Endometrium (tissue), 2 donors: Measurements from ENCODE around the gene IMP4.

Experiments
- FAIRE-seq: peaks from 2 replicates; lab custom pipeline; 2012; peaks lifted over from hg19 to GRCh38; lab: Jason Lieb, UNC
- donor health status: control.
- donor health status: control.

The IMP4 gene

DNA sequence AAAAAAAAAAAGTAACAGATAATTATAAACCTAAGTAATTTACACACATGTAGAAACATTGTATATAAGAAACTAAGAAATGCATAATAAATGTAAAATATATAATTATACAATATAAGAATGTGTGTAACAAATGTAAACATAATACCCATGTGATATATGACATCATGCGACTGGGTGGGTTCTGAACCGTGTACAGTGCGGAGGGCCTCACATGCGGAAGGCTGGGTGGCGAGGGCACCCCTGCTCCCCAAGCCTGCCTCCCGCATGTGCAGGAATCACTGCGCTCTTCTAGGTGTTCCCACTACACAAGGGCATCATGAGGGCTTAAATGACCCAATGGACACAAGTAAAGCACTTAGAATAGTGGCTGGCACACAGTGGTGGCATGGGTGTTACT lies 15.2 kb downstream of the IMP4 start:
- no peak for FAIRE-seq

DNA sequence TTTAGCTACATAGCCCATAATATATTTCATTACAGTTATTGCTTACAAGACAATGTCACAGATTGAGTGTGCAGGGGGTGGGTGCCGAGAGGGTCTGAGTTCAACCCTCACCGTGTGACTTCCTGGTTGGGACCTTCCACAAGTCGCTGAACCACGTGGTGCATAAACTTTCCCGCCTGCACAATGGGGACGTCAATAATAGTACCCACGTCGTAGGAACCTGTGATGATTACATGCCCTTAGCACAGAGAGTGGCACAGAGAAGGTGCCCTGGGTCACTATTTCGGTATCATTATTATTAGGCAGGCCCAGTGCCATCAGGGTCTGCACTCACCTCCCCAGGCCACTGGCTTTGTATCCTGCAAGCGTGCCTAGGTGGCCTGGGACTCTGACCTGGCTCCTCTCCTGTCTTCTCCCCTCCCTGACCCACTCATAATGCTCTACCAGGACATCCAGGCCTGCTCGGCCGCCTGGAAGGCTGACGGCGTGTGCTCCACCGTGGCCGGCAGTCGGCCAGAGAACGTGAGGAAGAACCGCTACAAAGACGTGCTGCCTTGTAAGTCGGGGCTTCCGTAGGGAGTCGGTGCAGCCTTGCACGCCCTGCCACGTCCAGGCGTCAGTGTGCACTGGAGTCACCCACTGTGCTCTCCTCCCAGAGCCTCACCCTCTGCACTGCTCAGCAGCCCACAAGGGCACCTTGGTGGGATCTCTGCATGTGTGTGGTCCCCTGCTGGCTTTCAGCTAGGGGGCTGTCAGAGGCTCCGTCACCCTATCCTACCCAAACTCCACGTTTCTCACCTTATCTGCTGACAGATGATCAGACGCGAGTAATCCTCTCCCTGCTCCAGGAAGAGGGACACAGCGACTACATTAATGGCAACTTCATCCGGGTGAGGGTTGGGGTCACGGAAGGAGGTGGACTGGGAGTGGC lies 16.0 kb downstream of the IMP4 start:
- no peak for FAIRE-seq

DNA sequence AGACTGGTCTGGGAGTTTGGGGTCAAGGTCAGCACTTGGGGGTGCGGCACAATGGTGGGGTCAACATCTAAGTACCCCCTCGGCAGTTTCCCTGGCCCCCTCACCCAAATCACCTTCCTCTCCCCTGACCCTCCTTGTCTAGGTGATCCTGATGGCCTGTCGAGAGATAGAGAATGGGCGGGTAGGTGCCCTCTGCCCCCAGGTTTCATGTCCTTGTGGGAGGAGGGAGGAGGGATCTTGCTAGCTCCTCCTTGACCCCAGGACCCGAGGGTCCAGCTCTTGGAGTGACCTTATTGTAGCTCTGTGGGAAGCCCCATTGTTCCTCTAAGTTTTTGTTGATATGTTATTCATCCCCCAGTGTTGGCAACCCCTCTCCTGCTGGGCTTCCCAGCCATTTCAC lies 16.8 kb downstream of the IMP4 start:
- no peak for FAIRE-seq

DNA sequence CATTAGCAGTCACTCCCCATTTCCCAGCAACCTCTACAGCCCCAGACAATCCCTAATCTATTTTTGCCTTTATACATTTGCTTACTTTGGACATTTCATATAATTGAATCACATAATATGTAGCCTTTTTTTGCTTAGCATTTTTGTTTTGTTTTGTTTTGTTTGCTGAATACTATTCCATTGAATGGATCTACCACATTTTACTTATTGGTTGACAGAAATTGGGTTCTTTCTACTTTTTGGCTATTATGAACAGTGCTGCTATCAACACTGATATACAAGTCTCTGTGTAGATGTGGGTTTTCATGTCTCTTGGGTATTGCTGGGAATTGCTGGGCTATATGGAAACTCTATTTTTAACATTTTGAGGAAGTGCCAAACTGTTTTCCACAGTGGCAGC lies 20.8 kb downstream of the IMP4 start:
- FAIRE-seq: no peak

DNA sequence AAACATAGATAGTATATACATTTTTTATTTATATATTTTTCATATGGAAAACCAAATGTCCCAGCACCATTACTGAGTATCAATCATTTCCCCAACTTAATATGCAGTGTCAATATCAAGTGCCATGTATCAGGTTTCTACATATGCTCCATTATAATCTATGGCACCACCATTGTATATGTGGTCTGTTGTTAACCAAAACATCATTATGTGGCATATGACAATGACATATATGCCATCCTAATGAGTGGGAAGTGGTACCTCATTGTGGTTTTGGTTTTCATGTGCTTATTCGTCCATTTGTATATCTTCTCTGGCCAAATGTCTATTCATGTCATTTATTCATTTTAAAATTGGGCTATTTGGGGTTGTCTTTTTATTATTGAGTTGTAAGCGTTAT lies 22.4 kb downstream of the IMP4 start:
- FAIRE-seq: no peak

DNA sequence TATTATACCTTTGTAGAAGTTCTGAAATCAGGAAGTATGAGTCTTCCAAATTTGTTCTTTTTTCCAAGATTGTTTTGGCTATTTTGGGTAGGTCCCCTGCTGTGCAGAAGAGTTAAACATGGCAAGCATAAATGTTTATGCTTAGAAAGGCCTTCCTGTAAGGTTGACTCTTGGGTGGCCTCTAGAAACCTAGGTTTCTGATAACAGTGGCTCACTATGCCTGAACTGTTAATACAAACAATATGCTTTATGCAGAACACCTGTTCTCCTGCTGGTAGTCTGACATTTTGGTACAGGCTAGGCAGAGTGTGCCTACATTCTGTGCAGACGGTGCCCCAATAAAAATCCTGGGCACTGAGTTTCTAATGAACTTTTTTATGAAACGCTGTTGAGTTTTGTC lies 23.3 kb downstream of the IMP4 start:
- no peak for FAIRE-seq

DNA sequence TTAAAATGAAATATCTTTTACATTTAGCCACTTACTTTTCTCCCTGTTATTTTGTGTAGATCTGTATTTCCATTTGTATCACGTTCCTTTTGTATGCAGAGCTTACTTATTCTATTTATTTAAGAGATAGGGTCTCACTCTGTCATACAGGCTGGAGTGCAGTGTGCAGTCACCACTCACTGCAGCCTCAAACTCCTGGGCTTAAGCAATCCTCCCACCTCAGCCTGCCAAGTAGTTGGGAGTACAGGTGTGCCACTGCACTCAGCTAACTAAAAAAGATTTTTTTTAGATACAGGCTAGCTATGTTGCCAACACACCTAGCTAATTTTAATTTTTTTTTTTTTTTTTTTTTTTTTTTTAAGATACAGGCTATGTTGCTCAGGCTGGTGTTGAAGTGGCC lies 24.0 kb downstream of the IMP4 start:
- no peak for FAIRE-seq

DNA sequence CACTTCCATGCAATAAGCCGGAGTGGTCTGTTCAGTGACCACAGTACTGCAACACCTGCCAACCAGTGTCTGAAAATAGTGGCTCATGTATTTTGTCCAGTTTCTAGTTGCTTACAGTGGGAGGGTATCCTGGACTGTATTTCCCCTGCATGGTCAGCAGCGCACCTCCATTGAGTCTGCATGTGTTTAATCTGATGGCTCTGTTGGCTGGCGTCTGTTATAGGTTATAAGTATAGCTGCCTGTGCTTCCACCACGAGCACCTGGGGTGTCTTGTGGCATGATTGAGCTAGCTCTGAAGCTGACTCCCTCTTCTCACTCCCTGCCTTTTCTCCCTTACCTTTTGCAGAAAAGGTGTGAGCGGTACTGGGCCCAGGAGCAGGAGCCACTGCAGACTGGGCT lies 26.1 kb downstream of the IMP4 start:
- FAIRE-seq: no peak

DNA sequence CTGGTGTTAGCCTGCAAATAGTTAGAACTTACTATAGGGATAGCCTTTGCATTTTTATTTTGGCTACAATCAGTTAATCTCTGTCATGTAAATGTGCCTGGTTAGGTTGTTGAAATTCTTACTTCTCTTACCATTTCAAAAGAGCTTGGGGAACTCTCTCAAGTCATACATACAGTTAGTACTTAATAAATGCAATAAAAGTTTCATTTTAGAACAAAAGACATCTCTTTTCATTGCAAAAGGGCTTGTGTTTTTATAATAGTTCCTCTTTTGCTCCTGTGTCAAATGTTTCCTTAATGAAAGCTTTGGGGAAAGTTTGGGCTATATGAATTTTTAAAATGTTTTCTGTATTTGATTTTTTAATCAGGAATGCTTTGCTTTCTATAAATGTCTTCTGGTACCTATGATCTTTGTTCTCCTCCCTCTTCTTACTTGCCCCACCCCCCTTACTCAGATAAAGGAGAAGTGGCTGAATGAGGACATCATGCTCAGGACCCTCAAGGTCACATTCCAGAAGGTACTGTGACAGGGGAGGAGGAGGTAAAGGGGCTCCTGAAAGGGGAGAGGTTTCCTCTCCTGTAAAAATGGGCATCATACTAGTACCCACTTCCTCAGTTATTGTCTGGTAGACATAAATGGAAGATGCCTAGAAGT lies 26.7 kb downstream of the IMP4 start:
- FAIRE-seq: no peak

DNA sequence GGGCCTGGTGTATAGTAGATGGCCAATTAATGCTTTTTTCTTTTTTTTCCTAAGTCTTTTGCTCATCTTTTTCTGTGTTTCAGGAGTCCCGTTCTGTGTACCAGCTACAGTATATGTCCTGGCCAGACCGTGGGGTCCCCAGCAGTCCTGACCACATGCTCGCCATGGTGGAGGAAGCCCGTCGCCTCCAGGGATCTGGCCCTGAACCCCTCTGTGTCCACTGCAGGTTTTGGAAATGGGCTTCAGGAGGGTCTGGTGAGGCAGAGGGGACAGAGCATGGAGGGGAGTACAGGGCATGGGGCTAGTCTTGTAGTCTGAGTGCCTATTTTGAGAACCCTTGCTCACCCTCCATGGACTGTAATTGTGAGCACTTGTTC lies 27.3 kb downstream of the IMP4 start:
- FAIRE-seq: no peak

DNA sequence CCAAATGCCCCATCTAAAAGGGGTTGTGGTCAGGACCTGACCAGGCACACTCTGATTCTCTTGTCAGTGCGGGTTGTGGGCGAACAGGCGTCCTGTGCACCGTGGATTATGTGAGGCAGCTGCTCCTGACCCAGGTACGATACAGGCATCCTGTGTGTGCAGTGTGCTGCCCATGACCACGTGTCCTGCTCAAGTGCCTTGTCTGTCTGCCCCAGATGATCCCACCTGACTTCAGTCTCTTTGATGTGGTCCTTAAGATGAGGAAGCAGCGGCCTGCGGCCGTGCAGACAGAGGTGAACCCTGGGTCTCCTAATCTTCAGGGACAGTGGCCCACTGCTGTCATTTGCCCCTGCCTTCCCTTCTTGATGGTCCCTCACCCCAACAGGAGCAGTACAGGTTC lies 27.8 kb downstream of the IMP4 start:
- FAIRE-seq: no peak

DNA sequence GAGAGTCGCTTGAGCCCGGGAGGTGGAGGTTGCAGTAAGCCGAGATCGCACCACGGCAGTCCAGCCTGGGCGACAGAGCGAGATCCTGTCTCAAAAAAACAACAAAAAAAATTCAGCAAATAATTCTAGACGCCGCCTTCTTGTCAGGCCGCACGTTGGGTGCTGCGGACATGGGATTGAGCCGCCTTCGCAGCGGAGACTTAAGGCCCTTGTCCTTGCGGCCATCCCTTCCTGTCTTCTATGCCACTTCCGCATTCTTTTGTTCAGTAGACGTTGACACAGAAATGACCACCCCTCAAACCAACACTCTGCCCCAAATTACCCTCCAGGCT lies 29.0 kb downstream of the IMP4 start:
- no peak for FAIRE-seq

DNA sequence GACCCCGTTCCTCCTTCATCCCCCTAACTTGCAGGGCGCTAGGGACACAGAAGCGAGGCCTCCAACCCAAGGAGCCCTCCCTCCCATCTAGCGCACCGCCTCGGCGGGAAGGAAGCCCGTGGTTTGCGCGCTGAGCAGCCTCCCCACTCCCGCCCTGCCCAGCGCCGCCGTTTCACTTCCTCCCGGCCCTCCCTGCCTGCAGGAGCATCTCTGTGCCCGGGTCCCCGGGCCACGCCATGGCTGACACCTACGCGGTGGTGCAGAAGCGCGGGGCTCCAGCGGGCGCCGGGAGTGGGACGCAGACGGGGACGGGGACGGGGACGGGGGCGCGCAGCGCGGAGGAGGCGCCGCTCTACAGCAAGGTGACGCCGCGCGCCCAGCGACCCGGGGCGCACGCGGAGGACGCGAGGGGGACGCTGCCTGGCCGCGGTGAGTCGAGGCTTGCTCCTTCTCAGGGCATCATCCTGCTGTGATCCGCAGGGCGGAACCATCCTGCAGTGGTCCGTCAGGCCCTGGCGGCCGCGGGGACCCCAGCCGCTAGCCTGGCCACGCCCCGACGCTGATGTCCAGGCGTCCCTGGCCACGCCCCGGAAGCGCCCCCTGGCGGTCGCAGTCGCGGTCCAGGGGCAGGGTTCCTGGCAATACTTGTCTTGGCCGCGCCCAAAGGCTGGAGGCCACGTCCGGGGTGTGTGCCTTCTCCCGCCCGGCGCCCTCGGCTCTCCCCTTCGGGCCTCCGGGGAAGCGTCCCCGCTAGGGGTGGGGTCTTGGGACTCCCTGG lies 29.5 kb downstream of the IMP4 start:
- no peak for FAIRE-seq

DNA sequence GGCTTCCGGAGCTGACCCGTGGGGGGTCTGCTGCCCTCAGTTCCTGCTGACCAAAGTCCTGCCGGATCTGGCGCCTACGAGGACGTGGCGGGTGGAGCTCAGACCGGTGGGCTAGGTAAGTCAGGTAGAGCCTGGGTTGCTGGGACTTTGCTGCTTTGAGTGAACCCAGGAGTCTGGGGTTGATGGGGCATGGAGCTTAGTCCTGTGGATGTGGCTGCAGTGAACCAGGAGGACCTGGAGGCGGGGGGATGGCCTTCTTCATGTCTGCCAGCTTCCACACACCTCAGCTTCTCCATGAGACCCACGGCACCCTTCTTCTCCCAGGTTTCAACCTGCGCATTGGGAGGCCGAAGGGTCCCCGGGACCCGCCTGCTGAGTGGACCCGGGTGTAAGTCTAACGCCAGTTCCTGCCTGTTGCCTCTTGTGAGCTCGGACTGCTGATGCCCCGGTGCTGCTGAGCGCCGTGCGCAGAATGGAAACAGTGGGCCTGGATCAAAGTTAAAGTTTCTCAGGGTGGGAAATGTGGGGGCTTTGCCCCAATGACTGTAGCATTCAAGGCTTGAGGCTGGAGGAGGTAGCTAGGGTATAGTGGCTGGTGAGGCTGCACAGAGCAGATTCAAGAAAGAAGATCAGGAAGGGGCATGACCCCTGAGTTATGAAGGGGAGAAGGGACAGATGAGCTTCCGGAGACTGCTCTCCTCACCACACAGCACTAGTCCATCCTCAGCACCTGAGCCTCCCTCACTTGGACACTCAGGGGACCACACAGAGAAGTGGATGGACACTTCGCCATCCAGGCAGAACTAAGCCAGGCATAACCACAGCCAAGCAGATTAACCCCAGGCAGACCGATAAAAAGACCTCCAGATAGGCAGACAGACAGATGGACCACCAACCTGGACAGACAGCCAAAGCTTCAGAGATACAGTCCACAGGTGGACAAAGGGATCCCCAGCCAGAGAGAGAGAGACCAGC lies 30.4 kb downstream of the IMP4 start:
- no peak for FAIRE-seq

DNA sequence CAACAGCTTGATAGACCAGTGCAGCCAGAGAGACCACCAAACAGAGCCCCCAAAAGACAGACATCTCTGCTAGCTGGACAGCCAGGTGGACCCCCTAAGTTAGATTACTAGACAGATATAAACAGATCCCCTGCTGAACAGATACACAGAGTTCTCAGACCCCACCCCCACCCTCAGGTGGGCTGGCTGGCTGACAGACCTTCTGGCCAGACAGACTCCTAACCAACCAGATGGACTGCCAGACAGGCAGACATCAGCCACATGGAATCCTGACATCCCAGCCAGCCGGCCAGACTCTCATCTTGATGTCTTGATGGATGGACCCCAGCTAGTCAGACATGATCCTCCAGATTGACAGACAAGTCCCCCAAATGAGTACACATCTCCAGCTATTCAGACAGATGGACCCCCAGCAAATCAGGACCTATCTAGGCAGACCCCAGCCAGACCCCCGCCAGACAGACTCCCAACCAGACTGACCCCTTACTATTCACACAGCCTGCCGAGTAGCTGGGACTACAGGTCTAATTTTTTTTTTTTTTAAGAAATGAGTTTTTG lies 31.2 kb downstream of the IMP4 start:
- FAIRE-seq: no peak

DNA sequence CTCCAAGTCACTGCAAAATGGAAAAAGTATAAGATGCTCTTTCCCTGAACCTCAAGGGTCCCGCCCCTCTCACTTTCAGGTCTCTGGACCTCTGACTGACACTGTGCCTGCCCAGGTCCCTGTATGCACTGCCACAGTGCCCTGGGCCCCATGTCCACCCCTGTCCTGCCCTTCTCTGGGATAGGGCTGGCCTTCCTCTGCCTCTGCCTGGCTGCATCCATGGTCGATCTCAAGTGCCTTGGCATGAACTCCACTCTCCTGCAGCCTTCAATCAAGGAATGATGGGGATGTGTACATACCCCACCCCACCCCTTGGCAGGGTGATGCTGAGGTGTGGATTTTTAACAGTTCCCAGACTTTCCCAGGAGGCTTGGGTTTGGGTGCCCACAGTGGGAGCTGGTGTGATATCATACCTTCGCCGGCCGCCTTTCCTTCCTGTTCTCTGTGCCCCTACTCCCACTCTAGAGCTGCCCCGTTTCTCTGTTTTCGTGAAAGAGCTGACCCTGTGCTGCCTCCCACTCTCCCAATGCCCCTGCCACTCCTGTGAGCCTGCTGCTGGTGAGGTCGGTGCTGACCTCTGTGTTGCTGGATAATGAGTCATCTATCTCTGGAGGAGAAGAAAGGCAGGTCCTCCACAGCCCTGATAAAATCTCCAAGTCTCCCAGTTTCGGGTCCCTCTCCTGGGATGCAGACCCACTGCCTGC lies 32.0 kb downstream of the IMP4 start:
- FAIRE-seq: no peak

DNA sequence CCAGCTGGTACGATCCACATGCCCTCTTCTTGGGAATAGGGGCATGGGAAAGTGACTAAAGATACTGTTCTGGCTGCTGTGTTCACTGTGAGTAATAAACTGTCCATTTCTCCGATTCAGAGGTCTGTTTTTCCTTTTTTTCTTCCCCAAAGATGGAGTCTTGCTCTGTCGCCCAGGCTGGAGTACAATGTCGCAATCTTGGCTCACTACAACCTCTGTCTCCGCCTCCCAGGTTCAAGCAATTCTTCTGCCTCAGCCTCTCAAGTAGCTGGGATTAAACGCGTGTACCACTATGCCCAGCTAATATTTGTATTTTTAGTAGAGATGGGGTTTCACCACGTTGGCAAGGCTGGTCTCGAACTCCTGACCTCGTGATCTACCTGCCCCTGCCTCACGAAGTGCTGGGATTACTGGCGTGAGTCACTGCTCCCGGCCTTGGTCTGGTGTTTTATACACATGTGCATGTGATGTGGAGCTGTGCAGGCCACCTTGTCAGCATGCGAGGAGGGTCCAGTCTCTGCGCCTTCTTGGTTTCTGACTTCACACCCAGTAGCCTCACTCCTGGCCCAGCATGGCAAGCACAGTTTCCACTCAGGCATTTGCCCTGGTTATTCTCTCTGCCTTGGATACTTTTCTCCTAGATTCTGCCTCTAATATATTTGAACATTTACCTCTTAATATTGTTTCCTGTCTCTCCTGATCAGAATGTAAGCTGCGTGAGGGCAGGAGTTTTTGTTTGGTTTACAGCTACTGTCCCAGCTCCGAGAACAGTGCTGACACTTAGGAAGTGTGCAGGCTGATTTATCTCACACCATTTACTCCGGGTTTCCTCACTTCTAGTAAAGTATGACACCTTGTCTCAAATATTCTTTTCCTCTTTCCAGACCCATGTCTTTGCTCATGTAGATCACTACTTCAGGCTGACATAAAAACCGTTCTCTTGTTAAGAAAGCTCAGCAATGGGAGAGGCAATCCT lies 32.9 kb downstream of the IMP4 start:
- FAIRE-seq: no peak

DNA sequence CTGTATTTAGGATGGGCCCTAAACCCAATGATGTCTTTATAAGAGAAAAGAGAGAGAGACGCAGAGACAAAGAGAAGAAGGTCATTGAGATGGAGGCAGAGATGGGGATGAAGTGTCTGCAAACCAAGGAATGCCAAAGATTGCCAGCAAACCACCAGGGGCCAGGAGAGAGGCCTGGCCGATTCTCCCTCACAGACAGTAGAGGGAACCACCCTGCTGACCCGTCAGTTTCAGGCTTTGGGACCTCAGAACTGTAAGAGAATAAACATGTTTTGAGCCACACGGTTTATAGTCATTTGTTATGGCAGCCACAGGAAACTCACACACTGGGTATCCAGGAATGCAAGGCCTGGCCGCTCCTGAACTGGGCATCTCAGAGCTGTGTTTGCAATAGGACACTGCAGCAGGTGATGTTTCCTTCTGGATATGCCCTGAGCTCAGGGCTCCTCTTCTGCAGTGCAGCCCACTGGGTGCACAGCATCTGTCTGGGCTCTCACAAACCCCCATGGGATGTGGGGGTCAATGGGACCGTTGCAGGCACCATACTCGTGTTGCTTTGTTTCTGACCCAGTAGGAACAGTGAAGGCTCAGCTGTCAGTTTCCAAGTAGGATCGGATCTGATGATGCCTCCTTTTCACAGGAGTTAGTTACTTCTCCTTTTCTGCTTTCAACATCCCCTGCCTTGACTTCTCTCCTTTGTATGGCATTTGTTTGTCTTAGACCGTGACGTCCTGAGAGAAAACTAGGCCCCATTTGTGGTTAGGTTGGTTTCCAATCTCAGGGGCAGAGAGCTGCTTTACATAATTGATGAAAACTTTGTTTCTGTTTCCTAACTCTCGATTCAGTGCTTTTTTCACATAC lies 34.0 kb downstream of the IMP4 start:
- no peak for FAIRE-seq

DNA sequence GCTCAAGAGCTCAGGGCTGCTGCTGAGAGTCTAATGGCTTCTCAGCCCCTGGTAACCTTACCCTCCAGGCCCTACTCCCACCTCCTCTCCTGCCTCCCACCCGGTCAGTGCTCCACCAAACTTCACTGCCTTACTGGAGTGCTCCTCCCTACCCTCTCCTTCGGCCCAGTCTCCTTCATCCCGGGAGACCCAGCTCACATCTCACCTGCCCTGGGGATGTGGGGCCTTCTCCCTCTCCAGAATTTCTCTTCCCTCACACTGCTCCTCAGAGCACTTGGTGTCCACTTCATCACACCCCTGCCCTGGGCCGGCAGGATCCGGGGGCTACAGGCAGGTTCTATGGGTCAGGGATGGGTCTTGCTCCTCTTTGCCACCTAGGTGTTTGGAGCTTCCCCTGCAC lies 34.8 kb downstream of the IMP4 start:
- no peak for FAIRE-seq
